PC-9 (cell line): Measurements from ENCODE around the gene THBD. TPM values are rescaled to one million over a fixed set of nuclear protein-coding genes. Genes with fewer than 3 reads are reported as not detected.

Source experiments
- BruUV-seq: library from RNA; stranded (reverse); fragments of 400-500 nt; replicated peaks from 2 replicates; lab custom pipeline; 2021; lab: Mats Ljungman, UMichigan
- CTCF ChIA-PET: fragments of 300-600 bp; sonication (Branson Sonifier 250); formaldehyde crosslinking; loops from one replicate; lab custom pipeline; 2022; ENCODE audit warnings: antibody characterized with exemption; lab: Charles Lee
- POLR2A ChIA-PET: fragments of 300-600 bp; sonication (Branson Sonifier 250); formaldehyde crosslinking; loops from one replicate; lab custom pipeline; 2022; ENCODE audit warnings: antibody characterized with exemption; ENCODE audit not compliant: unreplicated experiment; lab: Charles Lee
- DNase-seq, 2 experiments: peaks; one replicate each; pipeline versions ENCODE4 v3.0.0 to v3.0.0-alpha.2; 2015 to 2022; ENCODE audit warnings: mixed read lengths in 1 of 2
- H2AFZ ChIP-seq: fragments of 200-600 bp; sonication (generic); 2 replicates; pipeline ENCODE4 v1.8.1; 2017; ENCODE audit warnings: antibody characterized with exemption
- H3F3A ChIP-seq: fragments of 200-600 bp; sonication (generic); 2 replicates; pipeline ENCODE4 v1.8.1; 2017; ENCODE audit warnings: antibody characterized with exemption, mild to moderate bottlenecking, low read depth; ENCODE audit not compliant: insufficient read depth
- H3K27ac ChIP-seq: fragments of 200-600 bp; sonication (generic); 2 replicates; pipeline ENCODE4 v1.6.1; 2016; ENCODE audit warnings: mixed run types
- H3K27me3 ChIP-seq: fragments of 200-600 bp; sonication (generic); 2 replicates; pipeline ENCODE4 v1.6.1; 2016; ENCODE audit warnings: low read depth, mixed run types; ENCODE audit not compliant: insufficient read depth
- H3K36me3 ChIP-seq: fragments of 200-600 bp; sonication (generic); 2 replicates; pipeline ENCODE4 v1.6.1; 2016; ENCODE audit warnings: low read depth, mixed run types
- H3K4me1 ChIP-seq: fragments of 200-600 bp; sonication (generic); replicated peaks from 2 replicates; pipeline ENCODE4 v1.6.1; 2016; ENCODE audit warnings: mixed run types; ENCODE audit not compliant: insufficient read depth
- H3K4me2 ChIP-seq: fragments of 200-600 bp; sonication (generic); 2 replicates; pipeline ENCODE4 v1.6.1; 2017; ENCODE audit warnings: mixed run types
- H3K4me3 ChIP-seq: fragments of 200-600 bp; sonication (generic); 2 replicates; pipeline ENCODE4 v1.6.1; 2016; ENCODE audit warnings: mixed run types
- H3K79me2 ChIP-seq: fragments of 200-600 bp; sonication (generic); 2 replicates; pipeline ENCODE4 v1.6.1; 2017; ENCODE audit warnings: low read depth, mixed run types
- H3K9me2 ChIP-seq: fragments of 200-600 bp; sonication (generic); 2 replicates; pipeline ENCODE4 v1.8.1; 2017; ENCODE audit warnings: mild to moderate bottlenecking; ENCODE audit not compliant: insufficient read depth
- H3K9me3 ChIP-seq: fragments of 200-600 bp; sonication (generic); 2 replicates; pipeline ENCODE4 v1.8.1; 2016; ENCODE audit warnings: low read depth; ENCODE audit not compliant: insufficient read depth
- H4K20me1 ChIP-seq: fragments of 200-600 bp; sonication (generic); 2 replicates; pipeline ENCODE4 v1.8.1; 2017; ENCODE audit not compliant: insufficient read depth
- CTCF ChIP-seq: fragments of 200-600 bp; sonication (generic); conservative IDR thresholded peaks from 2 replicates; pipeline ENCODE4 v1.6.1; 2017; ENCODE audit warnings: mixed run types, antibody characterized with exemption, mild to moderate bottlenecking, moderate library complexity
- EZH2 ChIP-seq: fragments of 200-600 bp; sonication (generic); IDR thresholded peaks from 2 replicates; pipeline ENCODE4 v1.8.0; 2017; ENCODE audit warnings: antibody characterized with exemption, low read depth
- intact Hi-C: fragments of 100-400 bp; cut with micrococcal nuclease; formaldehyde crosslinking; loops from one replicate; pipeline ENCODE4 v1.10.0; 2022; ENCODE audit not compliant: unreplicated experiment
- total RNA-seq: library from RNA; stranded (reverse); gene quantifications from 2 replicates; pipeline ENCODE4 v1.2.3, GENCODE V29; 2021

THBD gene
- total RNA-seq, 1 experiment from 2014 or later: 1.7 TPM

DNA sequence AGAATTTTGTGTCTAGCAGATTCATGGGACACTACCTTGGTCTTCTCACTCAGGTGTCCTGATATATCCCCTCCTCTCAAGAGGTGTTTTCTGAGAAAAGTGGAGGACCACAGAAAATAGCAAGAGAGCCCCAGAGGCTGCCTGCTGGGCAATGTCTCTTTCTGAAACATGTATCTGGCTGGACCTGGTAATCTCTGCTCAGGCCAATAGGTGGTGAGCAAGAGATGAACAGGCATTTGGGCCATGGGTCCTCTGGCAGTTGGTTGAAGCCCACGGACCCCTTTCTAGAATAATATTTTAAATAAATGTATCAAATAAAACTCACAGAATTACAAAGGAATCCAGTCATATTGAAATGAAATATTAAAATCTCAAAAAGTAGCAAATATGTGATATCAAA is 8.8 kb upstream of the THBD start:
- no peak overlapping the region for H3K27ac ChIP-seq
- intact Hi-C loops: no loop called here
- DNase-seq: no peak
- TF ChIP-seq EZH2 (no peak), CTCF (no peak)
- H3K27me3 ChIP-seq: no peaks in the 10 kb centered on the region
- H3K4me3 ChIP-seq: no peak overlapping the region
- peaks cover 4% of the 10 kb centered on the region; the same call in 1 of the 2 replicates for H3K9me2 ChIP-seq
- ChIA-PET CTCF (no interaction called here), POLR2A (interaction anchor here (0.6 kb wide), 1 partner anchor 524 kb away, joined by 4 read pairs; no protein-coding TSS in a partner anchor)
- peaks cover 7% of the 10 kb centered on the region; the same call in 1 of the 2 replicates for H3K4me1 ChIP-seq
- H2AFZ ChIP-seq: no peak overlapping the region
- H4K20me1 ChIP-seq: no peaks in the 10 kb centered on the region
- H3K4me2 ChIP-seq: no peak overlapping the region
- BruUV-seq: no TSS peak
- no peaks in the 10 kb centered on the region for H3K36me3 ChIP-seq
- H3K9me3 ChIP-seq: no peaks in the 10 kb centered on the region
- H3K79me2 ChIP-seq: no peaks in the 10 kb centered on the region
- no peaks in the 10 kb centered on the region for H3F3A ChIP-seq

DNA sequence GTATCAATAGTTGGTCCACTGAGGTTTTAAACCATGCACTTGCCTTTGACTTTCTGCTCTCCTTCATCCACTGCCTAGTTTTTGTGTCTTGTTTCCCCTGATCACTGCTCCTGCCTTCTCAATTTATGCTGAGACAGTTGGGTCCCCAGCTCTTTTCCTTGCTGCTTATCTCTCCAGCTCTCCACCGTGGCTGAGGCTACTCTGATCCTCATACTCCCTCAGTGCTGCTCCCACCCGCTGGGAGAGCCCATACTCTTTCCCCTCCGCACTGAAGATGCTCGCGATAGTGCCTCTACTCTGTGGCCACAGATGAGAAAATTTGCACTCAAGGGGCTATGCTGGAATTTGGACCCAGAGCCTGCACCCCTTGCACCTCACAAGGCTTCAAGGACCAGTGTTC is 3.4 kb upstream of the THBD start:
- intact Hi-C loops: loop anchor here (5.0 kb wide), 1 partner anchor 184 kb away; no protein-coding TSS in a partner anchor

More for the DNA sequence above, 3.4 kb upstream of the THBD start:
- Histone ChIP-seq H2AFZ (no peak overlapping the region), H3K4me1 (peaks cover 11% of the 10 kb centered on the region), H3K4me3 (no peak overlapping the region), H3K4me2 (no peak overlapping the region), H3K79me2 (peaks cover 12% of the 10 kb centered on the region; the same call in 1 of the 2 replicates), H4K20me1 (no peaks in the 10 kb centered on the region), H3K9me2 (no peaks in the 10 kb centered on the region), H3K9me3 (no peaks in the 10 kb centered on the region), H3K27me3 (no peaks in the 10 kb centered on the region), H3K27ac (no peak overlapping the region), H3K36me3 (no peaks in the 10 kb centered on the region), H3F3A (peaks cover 12% of the 10 kb centered on the region; the same call in 1 of the 2 replicates)
- no TSS peak for BruUV-seq
- TF ChIP-seq EZH2: no peak
- TF ChIP-seq CTCF: no peak
- no peak for DNase-seq
- ChIA-PET POLR2A (no interaction called here), CTCF (interaction anchor here (1.3 kb wide), 1 partner anchor 148 kb away, joined by 8 read pairs; no protein-coding TSS in a partner anchor)
